Body of pancreas (tissue), 4 donors: ENCODE measurements around the gene SHCBP1.

ENCODE experiments used
- POLR2A ChIP-seq, 3 donors: fragments of 450-650 bp; IDR thresholded peaks; one replicate each; pipeline ENCODE4 v1.6.1; 2016; ENCODE audit warnings: antibody characterized with exemption in 3 of 3, mild to moderate bottlenecking in 2 of 3
- TF ChIP-seq, protein P1 (sequence below), 7 experiments: fragments of 450-650 bp in 4 of 7; fragments of 200-600 bp in 3 of 7; sonication (generic) in 3 of 7; IDR thresholded peaks; one replicate each; pipeline ENCODE4 v1.5.1; 2016 to 2019; ENCODE audit warnings: antibody characterized with exemption in 7 of 7

DNA sequence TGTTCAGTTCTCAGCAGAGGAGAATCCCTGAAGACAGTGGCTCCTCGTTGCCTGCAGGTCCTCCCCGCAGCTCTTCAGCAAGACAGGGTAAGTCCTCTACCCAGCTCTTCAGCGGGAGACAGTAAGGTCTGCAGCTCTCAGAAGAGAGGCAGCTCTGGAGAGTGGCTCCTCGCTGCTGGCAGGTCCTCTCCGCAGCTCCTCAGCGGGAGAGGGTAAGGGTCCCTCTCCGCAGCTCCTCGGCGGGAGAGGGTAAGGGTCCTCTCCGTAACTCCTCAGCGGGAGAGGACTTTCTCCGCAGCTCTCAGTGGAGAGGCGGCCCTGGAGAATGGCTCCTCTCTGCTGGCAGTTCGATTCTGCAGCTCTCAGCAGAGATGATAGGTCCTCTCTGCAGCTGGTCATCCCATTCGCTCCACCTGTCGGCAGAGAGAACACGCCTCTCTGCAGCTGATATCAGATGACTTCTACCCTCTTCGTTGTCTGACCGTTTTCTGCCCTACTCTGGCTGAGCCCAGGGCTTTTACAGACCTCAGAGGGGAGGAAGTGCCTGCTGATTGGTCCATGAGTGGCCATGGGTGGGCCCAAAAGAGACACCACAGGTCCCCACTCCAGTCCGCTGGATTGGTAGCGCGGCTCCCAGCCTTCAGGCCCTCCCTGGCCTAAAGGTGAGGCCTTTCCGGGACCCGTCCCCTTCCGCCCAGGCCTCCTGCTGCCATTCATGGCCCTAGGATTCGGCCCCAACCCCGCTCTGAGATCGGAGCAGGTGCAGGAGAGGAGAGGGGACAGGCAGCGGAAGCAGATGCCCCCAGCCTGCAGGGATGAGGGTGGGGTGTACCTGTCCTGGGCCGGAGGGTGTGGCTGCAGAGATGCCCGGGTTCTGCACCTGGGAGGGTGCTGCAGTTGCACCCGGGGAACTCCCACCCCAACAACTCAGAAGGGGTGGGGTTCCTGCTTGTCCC, 11.9 kb upstream of the SHCBP1 start:
- TF ChIP-seq POLR2A (IDR thresholded peaks at IDR 0.05) = no peak
- TF ChIP-seq, protein P1, sequence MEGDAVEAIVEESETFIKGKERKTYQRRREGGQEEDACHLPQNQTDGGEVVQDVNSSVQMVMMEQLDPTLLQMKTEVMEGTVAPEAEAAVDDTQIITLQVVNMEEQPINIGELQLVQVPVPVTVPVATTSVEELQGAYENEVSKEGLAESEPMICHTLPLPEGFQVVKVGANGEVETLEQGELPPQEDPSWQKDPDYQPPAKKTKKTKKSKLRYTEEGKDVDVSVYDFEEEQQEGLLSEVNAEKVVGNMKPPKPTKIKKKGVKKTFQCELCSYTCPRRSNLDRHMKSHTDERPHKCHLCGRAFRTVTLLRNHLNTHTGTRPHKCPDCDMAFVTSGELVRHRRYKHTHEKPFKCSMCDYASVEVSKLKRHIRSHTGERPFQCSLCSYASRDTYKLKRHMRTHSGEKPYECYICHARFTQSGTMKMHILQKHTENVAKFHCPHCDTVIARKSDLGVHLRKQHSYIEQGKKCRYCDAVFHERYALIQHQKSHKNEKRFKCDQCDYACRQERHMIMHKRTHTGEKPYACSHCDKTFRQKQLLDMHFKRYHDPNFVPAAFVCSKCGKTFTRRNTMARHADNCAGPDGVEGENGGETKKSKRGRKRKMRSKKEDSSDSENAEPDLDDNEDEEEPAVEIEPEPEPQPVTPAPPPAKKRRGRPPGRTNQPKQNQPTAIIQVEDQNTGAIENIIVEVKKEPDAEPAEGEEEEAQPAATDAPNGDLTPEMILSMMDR (IDR thresholded peaks at IDR 0.05) = no peak
